ENCODE data around the gene FBXW10B.
A peak's percentile ranks its signal among the peaks of the same experiment; 100 is the strongest.
"Not testable (repeated sequence)": the region's sequence is repeated elsewhere in the genome, so short reads cannot be mapped to it uniquely, and the experiment has no call there.

Gene FBXW10B

GRCh38 chr17:15630930-15631453 lies 11.5 kb upstream of the FBXW10B start:
- not testable (repeated sequence) for DNase-seq

- DNase-seq, result not testable (repeated sequence)
Observed at GRCh38 chr17:15629991-15630390, 10.5 kb upstream of the FBXW10B start.

GRCh38 chr17:15623661-15624209 lies 4.2 kb upstream of the FBXW10B start:
- peak; percentile 46 for DNase-seq

GRCh38 chr17:15623255-15623654 lies 3.8 kb upstream of the FBXW10B start:
- DNase-seq, result not testable (repeated sequence)

GRCh38 chr17:15622124-15622523 lies 2.6 kb upstream of the FBXW10B start:
- DNase-seq, result not testable (repeated sequence)

- not testable (repeated sequence) for DNase-seq
Observed at GRCh38 chr17:15616828-15617227, 2.7 kb downstream of the FBXW10B start.

GRCh38 chr17:15615850-15616249 lies 3.7 kb downstream of the FBXW10B start:
- DNase-seq, result not testable (repeated sequence)

- not testable (repeated sequence) for DNase-seq
Observed at GRCh38 chr17:15613111-15613510, 6.4 kb downstream of the FBXW10B start.

- DNase-seq, result not testable (repeated sequence)
Observed at GRCh38 chr17:15592960-15593359, 26.5 kb downstream of the FBXW10B start.

- DNase-seq, result not testable (repeated sequence)
Observed at GRCh38 chr17:15591986-15592385, 27.5 kb downstream of the FBXW10B start.

- not testable (repeated sequence) for DNase-seq
Observed at GRCh38 chr17:15590844-15591243, 28.7 kb downstream of the FBXW10B start.

GRCh38 chr17:15589544-15590536 lies 29.7 kb downstream of the FBXW10B start:
- DNase-seq, result not testable (repeated sequence)

- not testable (repeated sequence) for DNase-seq
Observed at GRCh38 chr17:15588017-15588416, 31.5 kb downstream of the FBXW10B start.

- DNase-seq, result not testable (repeated sequence)
Observed at GRCh38 chr17:15583313-15583712, 36.2 kb downstream of the FBXW10B start.

- not testable (repeated sequence) for DNase-seq
Observed at GRCh38 chr17:15581462-15581861, 38.0 kb downstream of the FBXW10B start.

- not testable (repeated sequence) for DNase-seq
Observed at GRCh38 chr17:15576848-15577247, 42.7 kb downstream of the FBXW10B start.

GRCh38 chr17:15574660-15575059 lies 44.8 kb downstream of the FBXW10B start:
- not testable (repeated sequence) for DNase-seq

GRCh38 chr17:15573870-15574269 lies 45.6 kb downstream of the FBXW10B start:
- peak; percentile 11 for DNase-seq

Measured in fibroblast of skin of right biceps (primary cell).